Measurements from ENCODE around the gene HSD17B11.
"Not testable (repeated sequence)": the region's sequence is repeated elsewhere in the genome, so short reads cannot be mapped to it uniquely, and the experiment has no call there.

Gene HSD17B11

DNA sequence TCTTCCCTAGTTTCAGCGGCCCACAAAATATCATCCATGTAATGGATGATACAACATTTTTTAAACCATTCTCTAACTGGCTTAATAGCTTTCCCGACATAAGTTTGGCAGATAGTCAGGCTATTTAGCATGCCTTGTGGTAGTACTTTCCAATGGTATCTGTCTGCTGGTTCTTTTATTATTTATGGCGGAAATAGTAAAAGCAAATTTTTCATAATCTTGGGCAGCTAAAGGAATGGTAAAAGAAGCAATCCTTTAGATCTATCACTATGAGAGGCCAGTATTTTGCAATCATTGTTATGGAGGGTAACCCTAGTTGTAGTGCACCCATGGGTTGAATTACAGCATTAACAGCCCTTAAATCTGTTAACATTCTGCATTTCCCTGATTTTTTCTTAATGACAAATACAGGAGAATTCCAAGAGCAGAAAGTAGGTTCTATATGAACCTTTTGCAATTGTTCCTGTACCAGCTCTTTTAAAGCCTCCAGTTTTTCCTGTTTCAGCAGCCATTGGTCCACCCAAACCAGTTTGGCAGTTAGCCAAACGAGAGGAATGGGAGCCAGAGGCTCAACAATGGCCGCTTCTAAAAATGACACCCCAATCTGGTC, 14.3 kb upstream of the HSD17B11 start:
- no peak for DNase-seq

DNA sequence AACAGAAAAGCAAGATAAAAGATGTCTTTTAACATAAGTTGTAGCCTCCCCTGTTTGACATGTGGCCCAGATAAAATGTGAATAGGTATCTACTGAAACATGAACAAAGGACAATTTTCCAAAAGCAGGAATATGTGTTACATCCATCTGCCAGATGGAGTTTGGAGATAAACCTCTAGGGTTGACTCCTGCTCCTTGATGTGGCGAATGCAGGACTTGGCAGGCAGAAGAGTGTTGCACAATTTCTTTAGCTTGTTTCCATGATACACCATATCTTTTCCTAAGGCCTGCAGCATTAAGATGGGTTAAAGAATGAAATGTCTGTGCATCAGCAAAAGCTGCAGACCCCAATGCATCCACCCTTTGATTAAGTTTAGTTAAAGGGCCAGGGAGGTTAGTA, 12.7 kb upstream of the HSD17B11 start:
- DNase-seq: not testable (repeated sequence)

- DNase-seq: no peak
Measured at GRCh38 chr4:87399954-87400353, 9.0 kb upstream of the HSD17B11 start.

GRCh38 chr4:87399148-87399547, 8.2 kb upstream of the HSD17B11 start:
- no peak for DNase-seq

DNA sequence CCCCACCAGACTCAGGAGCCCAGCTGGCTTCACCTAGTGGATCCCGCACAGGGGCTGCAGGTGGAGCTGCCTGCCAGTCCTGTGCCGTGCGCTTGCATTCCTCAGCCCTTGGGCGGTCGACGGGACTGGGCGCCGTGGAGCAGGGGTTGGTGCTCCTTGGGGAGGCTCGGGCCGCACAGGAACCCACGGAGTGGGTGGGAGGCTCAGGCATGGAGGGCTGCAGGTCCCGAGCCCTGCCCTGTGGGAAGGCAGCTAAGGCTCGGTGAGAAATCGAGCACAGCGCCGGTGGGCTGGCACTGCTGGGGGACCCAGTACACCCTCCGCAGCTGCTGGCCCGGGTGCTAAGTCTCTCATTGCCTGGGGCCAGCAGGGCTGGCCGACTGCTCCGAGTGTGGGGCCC, 4.9 kb upstream of the HSD17B11 start:
- not testable (repeated sequence) for DNase-seq

GRCh38 chr4:87395073-87395472, 4.1 kb upstream of the HSD17B11 start:
- DNase-seq: not testable (repeated sequence)

DNA sequence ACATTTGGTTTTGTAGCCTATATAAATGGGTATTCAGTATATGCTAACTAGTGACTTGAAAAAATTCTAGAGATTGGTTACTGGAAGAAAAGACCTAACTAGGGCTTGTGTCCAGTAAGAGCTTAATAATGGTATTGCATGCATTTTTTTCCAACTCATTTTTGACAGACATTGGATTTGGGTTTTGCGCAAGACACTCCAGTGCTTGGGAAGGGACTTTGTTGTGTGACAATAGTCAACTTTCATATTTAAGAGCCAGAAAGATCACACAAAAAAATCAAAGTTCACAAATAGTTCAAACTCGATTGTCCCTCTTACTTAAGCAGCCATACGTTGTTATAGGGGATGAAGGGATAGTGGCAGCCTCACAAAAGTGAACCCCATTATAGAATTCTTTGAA, 1.2 kb upstream of the HSD17B11 start:
- no peak for DNase-seq

GRCh38 chr4:87391576-87392054, 627 bp upstream of the HSD17B11 start:
- DNase-seq: no peak

GRCh38 chr4:87390551-87390890, 467 bp downstream of the HSD17B11 start:
- DNase-seq: no peak

- not testable (repeated sequence) for DNase-seq
Measured at GRCh38 chr4:87390055-87390454, 933 bp downstream of the HSD17B11 start.

GRCh38 chr4:87388901-87389300, 2.1 kb downstream of the HSD17B11 start:
- no peak for DNase-seq

DNA sequence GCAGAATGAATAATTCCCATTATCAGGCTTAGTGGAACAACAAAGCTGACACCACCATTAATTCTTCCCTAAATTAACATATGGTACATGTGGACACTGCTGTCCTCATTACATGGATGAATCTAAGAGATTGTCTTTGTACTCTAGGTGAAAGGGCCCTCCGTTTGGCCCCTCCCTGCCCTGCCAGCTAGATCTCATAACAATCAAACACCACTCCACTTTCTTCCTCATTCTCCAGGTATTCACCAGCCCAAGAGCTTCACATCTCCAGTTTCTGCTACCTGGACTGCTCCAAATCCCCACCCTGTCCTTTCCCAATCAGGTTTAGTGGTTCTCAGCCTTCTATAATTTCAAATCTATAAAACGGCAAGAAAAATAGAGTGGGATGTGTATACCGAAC, 3.8 kb downstream of the HSD17B11 start:
- DNase-seq: no peak

DNA sequence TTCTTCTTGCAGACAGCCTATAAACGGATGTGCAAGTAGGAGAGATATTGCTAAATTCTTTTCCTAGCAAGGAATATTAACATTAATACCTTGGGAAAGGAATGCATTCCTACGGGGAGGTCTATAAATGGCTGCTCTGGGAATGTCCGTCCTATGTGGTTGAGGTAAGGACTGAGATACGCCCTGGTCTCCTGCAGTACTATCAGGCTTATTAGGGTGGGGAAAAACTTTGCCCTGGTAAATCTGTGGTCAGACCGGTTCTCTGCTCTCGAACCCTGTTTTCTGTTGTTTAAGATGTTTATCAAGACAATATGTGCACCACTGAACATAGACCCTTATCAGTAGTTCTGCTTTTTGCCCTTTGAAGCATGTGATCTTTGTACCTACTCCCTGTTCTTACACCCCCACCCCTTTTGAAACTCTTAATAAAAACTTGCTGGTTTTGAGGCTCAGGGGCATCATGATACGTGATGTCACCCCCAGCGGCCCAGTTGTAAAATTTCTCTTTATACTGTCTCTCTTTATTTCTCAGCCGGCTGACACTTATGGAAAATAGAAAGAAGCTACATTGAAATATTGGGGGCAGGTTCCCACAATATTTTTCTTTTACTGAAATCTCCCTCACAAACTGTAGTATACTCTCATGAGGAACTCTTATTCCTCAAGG, 6.4 kb downstream of the HSD17B11 start:
- not testable (repeated sequence) for DNase-seq

DNA sequence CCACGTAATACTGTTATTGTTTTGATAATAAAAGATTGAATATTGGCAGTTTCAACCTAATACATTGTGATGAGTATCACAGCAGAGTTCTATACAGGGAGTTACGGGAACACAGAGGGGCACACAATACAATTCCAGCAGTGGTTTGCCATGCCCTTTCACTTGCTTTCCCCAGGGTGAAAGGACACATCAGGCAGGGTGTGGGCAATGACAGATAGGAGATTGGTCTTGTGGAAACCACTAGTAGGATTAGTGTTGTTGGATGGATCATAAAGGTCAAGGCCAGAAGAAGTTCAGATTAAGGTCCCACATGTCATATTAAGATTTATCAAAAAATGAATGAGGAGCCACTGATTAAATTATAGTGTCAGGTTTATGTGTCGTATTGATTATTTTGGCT, 8.1 kb downstream of the HSD17B11 start:
- no peak for DNase-seq

DNA sequence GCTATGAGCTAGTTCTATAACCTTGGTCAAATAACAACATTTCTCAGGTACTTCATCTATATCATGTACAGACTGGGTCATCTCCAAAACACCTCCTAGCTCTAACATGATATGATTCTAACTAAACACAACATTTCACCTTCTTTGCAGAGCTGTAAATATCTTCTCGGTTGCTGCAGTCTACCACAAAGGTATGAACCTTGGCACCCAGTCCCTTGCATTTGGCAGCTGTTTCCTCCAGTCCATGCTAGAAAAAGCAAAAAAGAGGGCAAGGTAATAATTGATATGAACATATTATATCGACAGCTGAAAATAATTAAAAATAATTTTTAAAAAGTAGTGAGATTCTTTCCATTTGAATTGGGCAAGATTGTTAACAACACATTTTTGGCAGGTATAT, 8.9 kb downstream of the HSD17B11 start:
- DNase-seq: no peak

GRCh38 chr4:87377816-87378215, 13.2 kb downstream of the HSD17B11 start:
- no peak for DNase-seq

DNA sequence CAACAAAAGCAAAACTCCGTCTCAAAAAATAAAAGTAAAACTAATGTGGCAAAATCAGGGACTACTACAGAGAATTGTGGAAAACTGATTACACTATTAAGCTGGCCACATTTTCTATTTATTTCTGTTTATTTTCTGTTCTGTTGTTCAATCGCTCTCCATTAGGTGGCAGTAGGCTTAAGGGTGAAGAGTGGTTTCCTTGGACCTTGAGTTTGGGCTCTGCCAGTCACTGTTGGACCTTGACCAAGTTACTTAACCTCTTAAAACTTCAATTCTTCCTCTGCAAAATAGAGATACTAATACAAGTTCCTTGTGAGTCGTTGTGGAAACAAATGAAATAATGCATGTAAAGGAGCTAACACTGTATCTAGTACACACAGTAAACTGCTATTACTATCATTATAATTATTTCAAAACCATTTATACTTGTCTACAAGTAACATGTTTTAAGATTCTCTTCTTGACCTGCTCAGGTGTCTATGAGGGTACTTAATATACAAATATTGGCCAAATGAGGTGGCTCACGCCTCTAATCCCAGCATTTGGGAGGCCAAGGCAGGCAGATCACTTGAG, 15.2 kb downstream of the HSD17B11 start:
- DNase-seq: no peak

DNA sequence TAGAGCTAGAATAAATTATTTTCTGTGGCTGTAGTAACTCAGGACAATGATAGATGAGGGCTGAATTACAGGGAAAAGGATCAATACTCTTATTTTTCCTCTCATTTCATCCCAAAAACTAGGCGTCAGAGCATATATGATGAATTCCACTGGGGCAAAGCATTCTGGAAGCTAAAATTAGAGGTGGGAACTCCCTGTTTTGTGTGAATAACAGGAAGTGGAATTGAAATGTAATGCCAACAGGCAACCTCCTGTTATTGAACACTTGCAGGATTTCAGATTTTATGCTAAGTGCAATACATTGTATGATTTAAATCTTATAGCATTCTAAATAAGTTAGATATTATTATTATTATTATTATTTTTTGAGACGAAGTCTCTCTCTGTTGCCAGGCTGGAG, 20.9 kb downstream of the HSD17B11 start:
- no peak for DNase-seq

DNA sequence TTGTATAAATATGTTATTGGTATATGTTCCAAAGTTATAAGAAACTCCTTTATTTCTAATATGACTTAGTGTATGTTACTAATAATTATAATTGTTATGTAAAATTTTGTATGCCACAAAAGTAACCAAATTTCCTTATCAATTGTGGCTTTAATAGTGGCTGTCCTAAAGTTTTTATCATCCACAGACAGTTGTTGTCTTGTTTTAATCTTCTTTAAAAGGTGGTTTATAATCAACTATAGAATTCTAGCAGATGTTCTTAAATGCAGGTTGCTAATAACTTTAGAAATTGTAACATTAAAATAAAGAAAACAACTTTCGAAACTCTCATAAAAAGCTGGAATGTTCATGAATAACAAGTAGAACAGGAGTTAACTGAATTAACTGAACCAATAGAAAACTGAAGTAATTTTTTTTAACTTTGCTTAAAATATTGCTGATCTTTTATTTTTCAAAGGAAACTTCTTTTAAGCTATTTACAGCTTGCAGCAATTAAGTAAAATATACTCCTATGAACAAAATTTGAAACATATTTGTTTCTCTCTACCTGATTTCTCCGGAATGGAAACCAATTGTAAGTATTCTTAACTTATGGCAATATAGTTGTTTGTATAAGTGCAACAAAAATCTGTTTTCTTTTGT, 24.3 kb downstream of the HSD17B11 start:
- DNase-seq: no peak

DNA sequence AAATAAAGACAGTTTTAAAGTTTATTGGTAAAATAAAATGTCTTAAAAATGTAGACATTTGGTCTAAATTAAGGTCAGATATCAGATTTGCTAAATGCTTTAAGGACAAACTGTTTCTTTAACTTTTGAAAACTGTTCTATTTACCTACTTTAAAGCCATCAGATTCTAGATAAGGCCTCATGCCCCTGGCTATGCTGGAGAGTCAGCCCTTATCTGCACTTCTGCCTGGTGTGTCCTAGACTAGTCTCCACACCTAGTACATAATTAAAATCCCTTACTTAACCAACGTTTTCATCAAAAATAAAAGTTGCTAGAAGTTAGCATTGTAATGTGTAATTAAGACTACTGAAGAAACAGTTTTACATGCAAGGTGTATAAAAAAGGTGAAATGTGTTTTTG, 25.6 kb downstream of the HSD17B11 start:
- no peak for DNase-seq

- no peak for DNase-seq
Measured at GRCh38 chr4:87363552-87363951, 27.4 kb downstream of the HSD17B11 start.

GRCh38 chr4:87360338-87360935, 30.6 kb downstream of the HSD17B11 start:
- no peak for DNase-seq

- DNase-seq: no peak
Measured at GRCh38 chr4:87359258-87359657, 31.7 kb downstream of the HSD17B11 start.
